MM.1S (cell line): Measurements from ENCODE around the gene AMH.

Source experiments
- DNase-seq: peaks from one replicate; pipeline ENCODE4 v3.0.0-alpha.2; 2015
- H2AFZ ChIP-seq: fragments of 300-600 bp; sonication (generic); 2 replicates; pipeline ENCODE4 v1.6.0; 2016; ENCODE audit warnings: antibody characterized with exemption, low read length
- H3F3A ChIP-seq: fragments of 300-600 bp; sonication (generic); 2 replicates; pipeline ENCODE4 v1.6.1; 2016; ENCODE audit warnings: mild to moderate bottlenecking, antibody characterized with exemption, low read length, moderate library complexity, mixed read lengths; ENCODE audit not compliant: insufficient read depth
- H3K27ac ChIP-seq: fragments of 300-600 bp; sonication (generic); 2 replicates; pipeline ENCODE4 v1.5.1; 2016; ENCODE audit warnings: mild to moderate bottlenecking, low read length
- H3K27me3 ChIP-seq: fragments of 300-600 bp; sonication (generic); replicated peaks from 2 replicates; pipeline ENCODE4 v1.6.0; 2016; ENCODE audit warnings: low read length; ENCODE audit not compliant: insufficient read depth
- H3K36me3 ChIP-seq: fragments of 300-600 bp; sonication (generic); replicated peaks from 2 replicates; pipeline ENCODE4 v1.6.1; 2016; ENCODE audit warnings: mild to moderate bottlenecking, low read length, mixed read lengths; ENCODE audit not compliant: insufficient read depth
- H3K4me1 ChIP-seq: fragments of 300-600 bp; sonication (generic); 2 replicates; pipeline ENCODE4 v1.6.1; 2016; ENCODE audit warnings: low read length, mixed read lengths
- H3K4me2 ChIP-seq: fragments of 300-600 bp; sonication (generic); 2 replicates; pipeline ENCODE4 v1.6.0; 2016; ENCODE audit warnings: low read depth, low read length
- H3K4me3 ChIP-seq: fragments of 300-600 bp; sonication (generic); 2 replicates; pipeline ENCODE4 v1.5.1; 2016; ENCODE audit warnings: low read length, mixed read lengths
- H3K79me2 ChIP-seq: fragments of 300-600 bp; sonication (generic); 2 replicates; pipeline ENCODE4 v1.6.1; 2016; ENCODE audit warnings: mixed run types, low read length, mixed read lengths
- H3K9ac ChIP-seq: fragments of 300-600 bp; sonication (generic); 2 replicates; pipeline ENCODE4 v1.6.1; 2016; ENCODE audit warnings: low read length, mixed read lengths
- H3K9me2 ChIP-seq: fragments of 300-600 bp; sonication (generic); replicated peaks from 2 replicates; pipeline ENCODE4 v1.6.1; 2016; ENCODE audit warnings: mild to moderate bottlenecking, low read length, mixed read lengths; ENCODE audit not compliant: insufficient read depth
- H3K9me3 ChIP-seq: fragments of 300-600 bp; sonication (generic); replicated peaks from 2 replicates; pipeline ENCODE4 v1.6.1; 2016; ENCODE audit warnings: mild to moderate bottlenecking, low read length, mixed read lengths; ENCODE audit not compliant: insufficient read depth
- H4K20me1 ChIP-seq: fragments of 300-600 bp; sonication (generic); 2 replicates; pipeline ENCODE4 v1.6.1; 2016; ENCODE audit warnings: mild to moderate bottlenecking, low read length, moderate library complexity, mixed read lengths; ENCODE audit not compliant: insufficient read depth
- EZH2 ChIP-seq: fragments of 300-600 bp; sonication (generic); optimal IDR thresholded peaks from 2 replicates; pipeline ENCODE3; 2017; ENCODE audit warnings: low read depth, mild to moderate bottlenecking, antibody characterized with exemption, low read length, mixed read lengths
- EZH2phosphoT487 ChIP-seq: fragments of 300-600 bp; sonication (generic); IDR thresholded peaks from 2 replicates; pipeline ENCODE4 v1.6.1; 2018; ENCODE audit warnings: antibody characterized with exemption, low read length
- TF ChIP-seq, protein P1 (sequence below): fragments of 300-600 bp; sonication (generic); IDR thresholded peaks from 2 replicates; pipeline ENCODE4 v1.5.1; 2016; ENCODE audit warnings: antibody characterized with exemption, low read length, mixed read lengths

AMH gene

DNA sequence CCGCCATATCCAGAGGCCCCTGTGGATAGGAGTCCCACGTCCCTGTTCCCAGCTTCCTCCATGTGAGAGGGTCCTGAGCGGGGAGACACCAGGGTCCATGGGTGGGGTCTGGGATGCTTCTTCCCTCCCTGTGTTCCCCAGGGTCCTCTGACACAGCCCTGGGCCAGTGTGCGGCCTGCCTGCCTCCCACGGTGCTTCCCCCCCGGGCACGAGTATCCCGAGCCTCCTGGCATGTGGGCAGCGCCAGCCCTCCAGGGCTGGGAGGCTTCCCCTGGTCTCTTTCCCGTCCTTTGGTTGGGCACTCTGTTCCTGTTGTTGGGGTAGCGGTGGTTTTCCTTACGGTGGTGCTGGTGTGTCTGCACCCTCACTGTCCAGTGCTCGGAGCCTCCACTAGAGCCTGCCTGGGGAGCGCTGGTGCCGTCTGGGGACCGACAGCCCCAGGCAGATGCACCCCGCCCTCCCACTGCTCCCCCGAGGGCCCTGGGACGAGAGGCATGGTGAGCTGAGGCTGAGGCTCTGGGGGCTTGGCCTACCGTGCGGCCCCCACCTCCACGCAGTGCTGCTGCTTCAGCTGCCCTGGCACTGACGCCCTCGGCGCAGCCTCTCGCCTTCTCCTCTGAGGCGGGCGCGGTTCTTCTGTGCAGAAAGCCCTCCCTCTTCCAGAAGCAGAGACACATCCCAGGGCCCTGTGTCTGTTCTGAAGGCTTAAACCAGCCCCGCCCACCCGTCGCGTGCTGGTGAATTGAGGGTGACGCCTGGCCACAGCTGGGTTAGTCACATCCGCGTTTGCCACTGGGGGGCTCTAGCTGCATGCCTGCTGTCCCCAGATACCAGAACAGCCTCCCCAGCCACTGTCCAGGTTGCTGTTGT lies 40.9 kb upstream of the AMH start:
- H3K36me3 ChIP-seq = peaks cover 11% of the 10 kb centered on the region; the same call in 1 of the 2 replicates
- H3K4me3 ChIP-seq = no peak overlapping the region

DNA sequence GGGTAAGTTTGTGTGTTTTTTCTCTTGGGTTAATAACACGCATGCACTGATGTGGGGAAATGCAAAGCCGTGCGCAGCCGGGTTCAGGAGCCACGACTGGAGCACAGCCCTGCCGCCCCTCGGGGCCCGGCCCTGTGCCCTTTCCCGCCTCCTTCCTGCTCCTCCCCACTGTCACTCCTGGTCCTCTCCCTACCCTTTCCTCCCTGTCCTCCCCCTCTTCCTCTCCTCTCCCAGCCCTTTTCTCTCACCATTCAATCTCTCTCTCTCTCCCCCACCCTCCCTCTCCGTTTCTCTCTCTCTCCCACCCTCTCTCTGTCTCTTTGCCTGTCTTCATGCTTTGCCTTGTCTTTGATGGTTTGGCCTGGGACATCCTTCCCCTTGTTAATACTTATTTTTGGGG lies 40.1 kb upstream of the AMH start:
- Histone ChIP-seq H2AFZ (no peak overlapping the region), H3K9ac (no peak overlapping the region), H3K4me1 (no peaks in the 10 kb centered on the region), H3K4me3 (no peak overlapping the region), H3K27ac (no peak overlapping the region), H3F3A (no peaks in the 10 kb centered on the region), H3K4me2 (no peak overlapping the region), H3K9me2 (no peaks in the 10 kb centered on the region), H4K20me1 (no peaks in the 10 kb centered on the region), H3K27me3 (no peaks in the 10 kb centered on the region), H3K9me3 (no peaks in the 10 kb centered on the region), H3K79me2 (peaks cover 53% of the 10 kb centered on the region), H3K36me3 (peaks cover 18% of the 10 kb centered on the region; the same call in 1 of the 2 replicates)
- TF ChIP-seq EZH2 (no peak), EZH2phosphoT487 (no peak)
- TF ChIP-seq, protein P1, sequence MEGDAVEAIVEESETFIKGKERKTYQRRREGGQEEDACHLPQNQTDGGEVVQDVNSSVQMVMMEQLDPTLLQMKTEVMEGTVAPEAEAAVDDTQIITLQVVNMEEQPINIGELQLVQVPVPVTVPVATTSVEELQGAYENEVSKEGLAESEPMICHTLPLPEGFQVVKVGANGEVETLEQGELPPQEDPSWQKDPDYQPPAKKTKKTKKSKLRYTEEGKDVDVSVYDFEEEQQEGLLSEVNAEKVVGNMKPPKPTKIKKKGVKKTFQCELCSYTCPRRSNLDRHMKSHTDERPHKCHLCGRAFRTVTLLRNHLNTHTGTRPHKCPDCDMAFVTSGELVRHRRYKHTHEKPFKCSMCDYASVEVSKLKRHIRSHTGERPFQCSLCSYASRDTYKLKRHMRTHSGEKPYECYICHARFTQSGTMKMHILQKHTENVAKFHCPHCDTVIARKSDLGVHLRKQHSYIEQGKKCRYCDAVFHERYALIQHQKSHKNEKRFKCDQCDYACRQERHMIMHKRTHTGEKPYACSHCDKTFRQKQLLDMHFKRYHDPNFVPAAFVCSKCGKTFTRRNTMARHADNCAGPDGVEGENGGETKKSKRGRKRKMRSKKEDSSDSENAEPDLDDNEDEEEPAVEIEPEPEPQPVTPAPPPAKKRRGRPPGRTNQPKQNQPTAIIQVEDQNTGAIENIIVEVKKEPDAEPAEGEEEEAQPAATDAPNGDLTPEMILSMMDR = no peak
- no peak for DNase-seq

More for the DNA sequence above, 40.9 kb upstream of the AMH start:
- H3K9me2 ChIP-seq = no peaks in the 10 kb centered on the region
- peaks cover 53% of the 10 kb centered on the region for H3K79me2 ChIP-seq
- no peak for TF ChIP-seq EZH2
- no peak for TF ChIP-seq EZH2phosphoT487
- TF ChIP-seq, protein P1 = no peak
- H4K20me1 ChIP-seq = no peaks in the 10 kb centered on the region
- H3K9ac ChIP-seq = no peak overlapping the region
- no peak overlapping the region for H3K27ac ChIP-seq
- no peaks in the 10 kb centered on the region for H3K27me3 ChIP-seq
- H3K9me3 ChIP-seq = no peaks in the 10 kb centered on the region
- H3K4me2 ChIP-seq = no peak overlapping the region
- H3K4me1 ChIP-seq = no peaks in the 10 kb centered on the region
- DNase-seq = no peak
- no peak overlapping the region for H2AFZ ChIP-seq
- H3F3A ChIP-seq = no peaks in the 10 kb centered on the region

DNA sequence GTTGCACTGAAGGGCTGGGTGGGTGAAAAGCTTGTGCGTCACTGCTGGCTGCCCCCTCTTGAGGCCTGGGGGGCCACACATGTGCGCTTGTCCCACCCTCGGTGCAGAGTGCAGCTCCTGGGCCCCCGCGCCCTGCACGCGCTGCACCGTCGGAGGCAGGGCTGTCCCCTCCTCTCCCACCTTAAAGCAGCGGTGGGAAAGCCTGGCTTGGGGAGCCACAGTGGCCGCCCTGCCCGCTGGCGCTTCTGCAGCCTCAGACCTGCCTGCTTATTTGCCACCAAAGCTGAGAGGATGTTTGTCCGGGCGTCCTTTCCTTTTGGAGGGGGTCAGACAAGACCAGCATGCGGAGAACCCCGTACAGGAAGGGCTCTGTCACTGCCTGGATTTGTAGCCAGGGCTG lies 39.7 kb upstream of the AMH start:
- Histone ChIP-seq H3K4me3 (no peak overlapping the region), H3K4me1 (no peaks in the 10 kb centered on the region), H3K79me2 (peaks cover 53% of the 10 kb centered on the region), H3K9me3 (no peaks in the 10 kb centered on the region), H4K20me1 (no peaks in the 10 kb centered on the region), H3K9ac (no peak overlapping the region), H3K27me3 (no peaks in the 10 kb centered on the region), H3K36me3 (peaks cover 22% of the 10 kb centered on the region; the same call in 1 of the 2 replicates), H3K9me2 (no peaks in the 10 kb centered on the region), H3K4me2 (no peak overlapping the region), H3K27ac (no peak overlapping the region), H2AFZ (no peak overlapping the region), H3F3A (no peaks in the 10 kb centered on the region)
- TF ChIP-seq EZH2phosphoT487 (no peak), EZH2 (no peak)
- TF ChIP-seq, protein P1 = no peak
- no peak for DNase-seq
